GM18498 (cell line): ENCODE results near the gene ARHGEF7.

Experiments
- ATAC-seq: cut with Tn5 transposase; IDR thresholded peaks from one replicate; pipeline ENCODE4 v1.9.1; 2021; ENCODE audit warnings: mild to moderate bottlenecking, moderate library complexity; ENCODE audit not compliant: unreplicated experiment

ARHGEF7 gene

DNA sequence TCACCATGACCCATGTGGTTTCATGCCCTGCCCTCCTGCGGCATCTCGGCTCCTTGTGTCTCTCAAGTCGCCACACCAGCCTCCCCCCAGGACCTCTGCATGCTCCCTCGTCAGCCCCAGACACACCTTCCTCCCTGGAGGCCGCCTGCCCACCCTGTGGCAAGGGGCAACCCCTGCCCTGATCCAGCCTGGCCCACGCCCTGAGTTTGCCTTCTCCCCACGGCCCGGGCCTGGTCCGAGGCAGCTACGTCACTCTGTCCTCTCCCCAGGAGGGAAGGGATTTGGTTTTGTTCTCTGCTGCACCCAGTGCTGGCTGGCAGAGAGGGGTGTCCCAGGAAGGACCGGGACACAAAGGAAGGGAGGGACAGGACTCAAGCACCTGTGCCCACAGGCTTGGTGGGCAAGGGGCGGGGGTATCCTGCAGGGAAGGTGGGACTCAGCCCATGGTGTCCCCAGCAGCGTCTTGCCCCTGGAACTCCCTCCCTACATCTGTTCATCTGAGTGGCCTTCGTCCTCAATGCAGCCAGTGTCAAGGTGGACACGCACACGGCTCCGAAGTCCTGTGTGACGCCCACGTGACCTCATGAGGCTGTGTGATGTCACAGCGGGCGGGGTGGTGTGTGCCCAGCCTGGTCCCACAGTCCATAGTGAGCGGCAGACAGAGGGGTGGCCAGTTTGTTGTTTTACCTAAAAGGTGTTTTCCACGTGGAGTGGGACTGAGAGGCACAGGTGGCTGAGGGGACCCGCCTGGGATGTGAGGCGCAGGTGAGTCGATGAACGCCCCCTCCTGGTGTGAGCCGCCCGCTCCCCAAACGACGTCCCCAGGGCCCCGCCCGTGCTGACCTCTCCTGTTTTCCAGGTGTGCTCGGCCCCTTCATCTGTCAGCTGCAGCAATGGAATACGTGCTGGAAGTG, 205.1 kb downstream of the ARHGEF7 start, which contains the start of gene TEX29:
TEX29 (plus strand) TSS at position 645 of the 914 bp plus-strand sequence; CDS start at position 894, 249 bp downstream.
- no peak for ATAC-seq

DNA sequence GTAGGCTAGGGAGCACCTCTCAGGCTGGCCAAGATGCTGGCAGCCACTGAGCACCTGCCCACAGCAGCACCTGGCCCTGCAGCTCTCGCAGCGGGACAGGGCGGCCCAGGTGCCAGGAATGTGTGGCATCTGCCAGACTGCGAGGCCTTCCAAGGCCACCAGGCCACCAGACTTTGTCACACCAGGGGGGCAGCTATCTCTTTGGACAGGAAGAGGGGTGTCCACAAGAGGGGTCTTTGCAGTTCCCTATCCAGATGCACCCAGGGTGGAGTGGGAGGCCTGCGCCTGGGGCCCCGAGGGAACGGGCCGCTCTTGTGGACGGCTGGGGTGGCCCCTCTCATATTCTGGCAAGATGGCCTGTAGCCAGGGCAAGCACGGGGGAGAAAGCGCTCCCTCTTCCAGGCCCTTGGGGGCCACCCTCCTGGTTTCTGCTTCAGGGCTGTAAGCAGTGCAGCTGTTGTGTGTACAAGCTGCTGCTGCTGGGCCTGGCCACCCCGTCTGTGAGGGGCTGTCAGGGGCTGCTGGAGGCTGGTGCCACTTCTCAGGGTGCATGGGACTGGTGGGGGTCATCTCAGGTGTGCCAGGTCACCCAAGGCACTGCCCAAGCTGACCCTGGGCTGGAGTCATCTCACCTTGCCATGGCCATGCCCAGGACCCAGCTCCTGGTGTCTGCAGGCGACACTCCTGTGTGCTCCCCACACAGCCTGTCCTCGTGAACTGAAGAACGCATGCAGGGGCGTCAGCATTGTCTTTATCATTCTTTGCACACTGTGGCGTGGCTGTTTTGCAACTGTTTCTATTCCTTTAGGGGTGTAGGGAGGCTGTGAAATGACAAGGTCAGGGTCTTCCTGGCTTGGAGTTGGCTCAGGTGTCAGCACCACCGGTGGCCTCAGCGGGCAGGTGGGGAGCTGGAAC, 207.1 kb downstream of the ARHGEF7 start:
- no peak for ATAC-seq

DNA sequence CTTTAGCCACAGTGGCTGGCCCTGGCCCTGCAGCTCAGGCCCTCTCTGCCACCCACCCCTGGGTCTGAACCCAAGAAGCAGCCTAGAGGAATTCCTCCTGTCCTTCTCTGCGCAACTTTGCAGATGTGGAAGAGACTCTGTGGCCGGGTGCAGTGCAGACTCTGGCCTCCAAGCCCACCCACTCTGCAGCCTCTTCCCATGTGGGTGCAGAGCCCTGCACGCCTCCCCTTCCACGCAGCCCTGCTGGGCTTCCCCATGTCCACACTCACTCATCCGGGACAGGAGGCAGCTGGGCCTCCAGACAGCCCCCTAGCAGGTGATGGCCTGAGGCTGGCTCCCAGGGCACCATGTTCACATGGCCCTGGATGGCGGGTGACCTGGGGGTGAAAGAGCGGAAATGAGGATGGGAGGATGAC, 207.8 kb downstream of the ARHGEF7 start:
- no peak for ATAC-seq

DNA sequence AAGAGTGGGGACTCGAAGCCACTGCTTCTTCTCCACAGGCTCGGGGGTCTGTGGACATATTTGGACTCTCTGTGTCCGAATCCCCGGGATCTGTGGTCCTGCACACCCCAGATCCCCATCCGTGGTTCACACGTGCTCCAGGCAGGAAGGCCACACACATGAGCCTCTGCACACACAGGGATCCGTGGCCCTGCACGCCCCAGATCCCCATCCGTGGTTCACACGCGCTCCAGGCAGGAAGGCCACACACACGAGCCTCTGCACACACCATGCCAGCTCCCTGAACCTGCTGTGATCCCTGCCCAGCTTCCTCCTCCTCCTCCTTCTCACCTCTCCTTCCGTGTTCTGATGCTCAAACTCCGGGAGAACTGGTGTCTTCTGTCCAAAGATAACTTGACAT, 208.4 kb downstream of the ARHGEF7 start:
- no peak for ATAC-seq

DNA sequence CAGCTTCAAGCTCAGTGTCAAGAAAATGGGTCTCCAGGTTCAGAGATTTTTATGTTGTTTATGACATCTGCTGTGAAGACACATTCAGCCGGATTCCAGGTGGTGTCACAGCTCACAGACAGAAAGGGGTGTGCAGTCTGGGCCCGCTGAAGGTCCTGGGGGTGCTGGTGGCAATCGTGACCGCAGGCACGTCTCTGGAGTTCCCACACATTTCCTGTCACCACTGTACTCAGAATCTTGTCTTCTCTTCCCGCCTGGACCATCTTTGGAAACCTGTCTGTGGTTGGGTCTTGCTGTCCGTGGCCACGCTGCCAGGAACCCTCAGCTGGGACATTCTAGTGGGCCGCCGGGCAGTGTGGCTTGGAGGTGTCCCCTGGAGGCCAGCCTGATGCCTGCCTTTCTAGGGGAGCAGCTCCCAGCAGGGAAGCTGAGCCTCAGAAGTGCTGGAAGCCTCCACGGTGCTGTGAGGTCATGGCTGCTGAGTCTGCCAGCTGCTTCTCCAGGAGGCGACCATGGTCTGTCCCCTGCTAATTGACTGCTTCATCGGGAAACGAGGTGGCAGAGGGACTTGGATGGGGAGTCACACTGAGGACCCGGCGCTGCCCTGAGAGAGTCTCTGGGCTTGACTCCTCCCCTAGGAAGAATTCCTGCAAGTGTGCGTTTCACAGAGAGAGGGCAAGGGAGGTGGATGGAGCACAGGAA, 209.0 kb downstream of the ARHGEF7 start:
- ATAC-seq = no peak

DNA sequence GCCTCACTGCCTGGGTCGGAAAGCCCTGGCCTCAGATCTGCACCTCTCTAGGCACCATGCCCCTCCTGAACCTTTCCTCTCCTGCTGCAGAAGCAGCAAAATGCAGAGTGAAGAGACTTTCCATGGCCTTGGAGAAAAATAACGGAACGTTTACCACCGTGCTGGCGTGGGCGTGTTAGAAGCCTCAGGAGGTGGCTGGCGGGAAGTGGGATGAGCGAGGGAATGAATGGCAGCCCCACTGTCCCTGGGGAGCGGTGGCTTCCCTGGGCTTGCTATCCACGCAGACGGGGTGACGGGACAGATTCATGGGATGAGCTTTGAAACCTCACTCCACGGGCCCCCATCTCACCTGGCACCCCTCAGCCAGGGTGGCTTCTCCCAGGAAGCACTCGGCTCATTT, 209.6 kb downstream of the ARHGEF7 start:
- no peak for ATAC-seq

DNA sequence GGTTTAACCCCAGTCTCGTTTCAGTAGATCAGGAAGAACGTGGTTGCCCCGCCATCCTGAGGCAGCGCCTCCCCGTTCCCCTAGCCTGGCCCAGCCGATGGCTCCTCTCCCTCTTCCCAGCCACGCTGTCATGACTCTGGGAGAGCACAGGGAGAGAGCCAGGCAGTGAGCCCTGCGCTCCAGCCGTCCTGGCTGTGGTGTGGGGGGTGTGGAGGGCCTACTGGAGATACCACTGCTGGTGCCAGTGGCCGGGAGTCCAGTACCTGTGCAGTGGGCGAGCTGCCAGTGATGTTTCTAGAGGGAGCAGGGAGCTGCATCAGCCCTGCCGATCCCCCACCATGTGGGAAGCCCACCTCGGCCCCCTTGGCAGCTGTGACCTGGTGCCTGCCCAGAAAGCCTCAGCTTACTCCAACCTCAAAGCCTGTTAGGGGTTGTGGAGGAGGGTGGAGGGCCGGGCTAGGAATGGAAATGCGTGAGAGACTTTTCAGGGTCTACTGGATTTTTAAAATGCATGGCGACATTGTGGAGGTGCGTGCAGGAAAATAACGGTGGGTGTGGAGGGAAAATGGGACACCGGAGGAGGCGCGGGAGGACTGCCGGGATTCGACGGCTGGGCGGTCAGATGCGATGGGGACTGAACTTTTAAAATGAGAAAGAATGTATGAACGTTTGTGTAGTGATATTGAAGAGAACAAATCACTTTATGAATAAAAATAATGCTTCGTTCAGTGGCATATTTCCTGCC, 210.2 kb downstream of the ARHGEF7 start:
- no peak for ATAC-seq

DNA sequence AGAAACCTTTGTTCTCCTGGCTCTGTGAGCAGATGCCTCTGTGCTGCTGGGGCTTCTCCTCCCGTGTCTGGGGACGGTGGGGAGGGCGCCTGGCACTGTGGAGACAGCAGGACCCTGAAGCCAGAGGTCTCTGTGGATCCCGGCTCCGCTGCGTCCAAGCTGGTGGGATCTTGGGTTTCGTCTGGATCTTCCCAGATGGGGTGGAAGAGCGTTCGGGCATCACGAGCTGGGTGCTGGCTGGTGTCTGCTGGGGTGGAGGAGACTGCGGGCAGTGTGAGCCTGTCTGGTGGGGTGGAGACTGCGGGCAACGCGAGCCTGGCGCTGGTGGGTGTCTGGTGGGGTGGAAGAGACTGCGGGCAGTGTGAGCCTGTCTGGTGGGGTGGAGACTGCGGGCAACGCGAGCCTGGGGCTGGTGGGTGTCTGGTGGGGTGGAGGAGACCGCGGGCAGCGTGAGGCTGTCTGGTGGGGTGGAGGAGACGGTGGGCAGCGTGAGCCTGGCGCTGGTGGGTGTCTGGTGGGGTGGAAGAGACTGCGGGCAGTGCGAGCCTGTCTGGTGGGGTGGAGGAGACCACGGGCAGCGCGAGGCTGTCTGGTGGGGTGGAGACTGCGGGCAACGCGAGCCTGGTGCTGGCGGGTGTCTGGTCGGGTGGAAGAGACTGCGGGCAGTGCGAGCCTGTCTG, 211.0 kb downstream of the ARHGEF7 start:
- ATAC-seq = no peak

DNA sequence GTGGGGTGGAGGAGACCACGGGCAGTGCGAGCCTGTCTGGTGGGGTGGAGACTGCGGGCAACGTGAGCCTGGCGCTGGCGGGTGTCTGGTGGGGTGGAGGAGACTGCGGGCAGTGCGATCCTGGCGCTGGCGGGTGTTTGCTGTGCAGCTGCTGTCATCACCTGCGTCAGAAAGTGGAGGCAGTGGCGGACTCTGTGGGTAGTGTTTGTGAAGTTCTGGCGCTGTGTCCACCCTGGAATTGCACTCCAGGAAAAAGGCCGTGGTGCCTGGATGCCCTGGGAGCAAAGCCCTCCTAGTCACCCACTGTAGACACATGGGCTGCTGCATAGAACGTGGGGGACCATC, 211.5 kb downstream of the ARHGEF7 start:
- no peak for ATAC-seq

DNA sequence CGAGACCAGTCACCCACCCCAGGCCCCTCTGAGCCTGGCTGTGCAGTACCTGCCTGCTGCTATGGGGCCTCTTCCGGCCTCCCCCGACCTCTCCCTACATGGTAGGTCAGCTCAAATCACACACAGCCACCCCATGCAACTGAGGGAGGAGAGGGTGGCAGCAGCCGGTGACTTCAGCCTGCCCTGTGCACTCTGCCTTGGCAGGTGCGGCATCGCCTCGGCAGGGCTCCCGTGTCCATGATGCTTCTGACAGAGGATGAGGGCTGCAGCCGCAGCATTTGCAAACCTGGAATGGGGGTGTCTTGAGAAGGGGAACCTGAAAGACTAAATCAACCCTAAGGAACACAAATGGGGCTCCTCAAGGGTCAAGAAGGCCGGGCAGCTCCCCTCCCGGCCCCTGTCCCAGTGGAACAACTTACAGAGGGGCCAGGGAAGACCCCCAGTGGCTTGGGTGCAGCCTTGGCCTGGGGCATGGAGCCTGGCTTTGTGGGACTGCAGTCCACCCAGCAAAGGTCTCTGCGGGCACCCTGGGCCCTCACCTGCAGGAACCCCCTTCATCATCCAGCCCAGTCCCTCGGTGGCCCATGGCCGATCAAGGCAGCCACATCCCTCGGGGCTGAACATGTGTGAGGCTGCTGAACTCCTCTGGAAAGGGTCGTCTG, 212.0 kb downstream of the ARHGEF7 start:
- ATAC-seq = no peak

DNA sequence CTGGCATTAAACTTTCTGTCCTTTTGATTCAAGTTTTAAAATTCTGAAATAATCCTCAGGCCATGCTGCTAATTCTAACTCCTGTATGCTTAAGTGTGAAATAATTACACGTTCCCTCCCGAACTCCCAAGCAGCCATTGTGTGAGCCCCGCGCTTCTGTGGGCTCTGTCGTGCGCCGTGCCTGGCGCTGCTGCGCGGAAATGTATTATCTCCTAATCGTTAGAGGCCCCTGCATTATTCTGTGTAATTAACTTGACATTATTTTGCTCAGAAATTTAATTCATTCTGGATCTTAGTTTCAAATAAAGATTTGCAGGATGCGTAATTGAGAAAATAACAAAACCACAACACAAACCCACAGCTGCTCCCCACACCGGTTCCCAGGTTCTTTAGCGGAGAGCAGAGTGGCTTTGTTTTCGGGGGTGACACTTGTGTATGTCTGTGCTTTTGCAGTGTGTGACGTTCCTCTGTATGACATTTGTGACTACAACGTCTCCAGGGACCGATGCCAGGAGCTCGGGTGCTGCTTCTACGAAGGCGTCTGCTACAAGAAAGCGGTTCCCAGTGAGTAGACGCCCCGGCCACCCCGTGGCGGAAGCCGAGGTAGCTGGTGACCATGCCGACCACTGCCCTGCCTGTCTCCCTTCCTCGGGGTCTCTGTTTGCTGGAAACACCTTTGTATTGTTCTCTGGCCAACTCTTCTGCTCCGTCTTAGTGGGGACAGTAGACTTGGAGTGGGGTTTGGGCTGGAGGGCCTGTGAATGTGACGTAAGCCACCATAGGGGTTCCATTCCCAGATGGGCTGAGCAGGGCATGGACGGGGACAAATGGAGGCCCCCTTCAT, 212.8 kb downstream of the ARHGEF7 start:
- ATAC-seq = no peak

DNA sequence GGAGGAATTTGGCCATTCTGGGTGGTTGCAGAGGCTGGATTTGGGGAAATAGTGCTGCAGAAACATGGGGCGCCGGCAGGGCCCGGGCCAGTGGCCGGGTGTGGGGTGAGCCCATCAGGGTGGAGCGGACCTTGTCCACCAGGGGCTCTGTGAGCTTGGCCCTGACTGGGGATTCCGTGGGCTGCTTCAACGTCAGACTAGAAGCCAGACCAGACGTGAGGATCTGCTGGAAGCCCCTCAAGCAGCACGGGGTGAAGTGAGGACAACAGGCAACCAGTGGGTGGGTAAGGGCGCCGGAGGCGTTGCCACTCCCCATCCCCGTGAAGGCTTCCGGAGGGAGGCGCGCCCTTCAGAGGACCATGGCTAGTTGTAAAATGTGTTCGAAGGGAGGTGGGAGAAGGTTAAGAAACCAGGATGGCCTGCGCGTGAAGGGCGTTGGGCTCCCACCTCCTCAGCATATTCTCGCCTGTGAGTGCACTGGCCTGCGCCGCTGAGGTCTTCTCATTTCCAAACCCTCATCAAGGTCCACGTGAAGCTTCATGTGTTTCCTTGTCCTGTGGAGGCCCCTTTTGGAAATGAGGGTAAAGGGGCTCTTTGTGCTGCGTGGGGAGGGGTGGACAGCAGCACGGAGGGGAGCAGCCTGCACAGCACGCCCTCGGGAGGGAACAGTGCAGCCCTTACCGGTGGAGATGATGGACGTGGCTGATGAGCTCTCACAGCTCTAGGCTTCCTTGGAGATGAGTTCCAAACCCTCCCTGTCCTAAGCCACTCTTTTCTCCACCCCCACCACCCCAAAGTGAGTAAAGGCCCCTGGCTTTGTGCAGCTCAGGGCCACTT, 213.7 kb downstream of the ARHGEF7 start:
- no peak for ATAC-seq

DNA sequence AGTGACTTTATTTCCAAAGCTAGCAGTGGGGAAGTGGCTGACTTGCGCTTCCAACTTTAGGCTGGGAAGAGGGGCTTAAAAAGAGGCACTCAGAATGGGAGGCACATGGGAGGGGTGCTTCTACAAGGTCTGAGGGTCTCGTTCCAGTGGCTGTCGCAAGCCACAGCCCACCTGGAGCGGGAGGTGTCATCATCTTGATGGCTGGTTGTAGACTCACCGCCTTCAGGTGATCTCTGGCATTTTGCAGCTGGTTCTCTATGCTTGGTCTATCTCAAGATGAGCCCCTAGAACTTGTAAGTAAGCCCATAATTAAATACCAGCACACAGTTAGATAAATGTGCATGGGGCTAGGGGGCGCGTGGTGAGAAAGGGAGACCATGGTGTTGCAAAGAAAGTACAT, 214.5 kb downstream of the ARHGEF7 start:
- no peak for ATAC-seq

DNA sequence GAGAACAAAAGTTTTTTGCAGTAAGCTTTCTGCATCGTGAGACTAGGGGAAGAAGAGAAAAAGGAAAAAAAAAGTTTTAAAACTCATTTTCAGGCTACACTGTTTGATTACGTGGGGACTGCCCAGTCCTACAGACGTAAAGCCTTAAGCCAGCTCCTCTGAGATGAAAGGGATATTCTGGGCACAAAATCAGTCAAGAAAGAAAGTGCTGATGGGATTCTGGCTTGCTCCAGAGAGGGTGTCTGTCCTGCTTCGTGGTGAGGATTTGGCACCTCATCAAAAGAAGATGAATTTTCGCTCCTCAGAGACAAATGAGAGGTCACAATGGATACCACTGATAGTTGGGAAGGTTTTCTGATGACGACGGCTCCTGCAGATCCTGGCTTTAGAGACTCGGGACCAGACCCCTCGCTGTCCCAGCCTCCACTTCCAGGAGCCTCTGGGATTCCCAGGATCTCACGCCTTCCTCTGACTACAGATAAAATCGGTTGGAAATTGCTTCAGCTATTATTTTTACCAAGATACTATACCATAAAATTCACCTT, 215.0 kb downstream of the ARHGEF7 start:
- no peak for ATAC-seq

DNA sequence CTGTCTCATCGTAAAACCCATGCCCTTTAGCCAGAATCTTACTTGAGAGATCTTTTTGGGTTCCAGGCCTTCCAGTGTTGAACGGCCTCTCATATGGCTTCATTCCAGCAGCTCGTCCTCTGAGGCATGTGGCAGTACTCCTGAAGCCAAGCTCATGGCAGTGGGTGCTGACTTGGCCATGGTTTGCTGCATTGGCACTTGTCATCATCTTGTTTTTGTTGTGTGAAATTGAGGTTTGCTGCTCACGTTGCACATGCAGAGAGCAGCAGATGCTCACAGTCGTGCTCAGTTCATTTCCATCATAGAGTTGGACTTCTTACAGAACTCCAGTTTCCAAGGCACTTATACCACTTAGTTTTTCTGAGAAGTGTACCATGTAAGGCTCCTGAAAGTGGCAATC, 220.2 kb downstream of the ARHGEF7 start:
- ATAC-seq = no peak

DNA sequence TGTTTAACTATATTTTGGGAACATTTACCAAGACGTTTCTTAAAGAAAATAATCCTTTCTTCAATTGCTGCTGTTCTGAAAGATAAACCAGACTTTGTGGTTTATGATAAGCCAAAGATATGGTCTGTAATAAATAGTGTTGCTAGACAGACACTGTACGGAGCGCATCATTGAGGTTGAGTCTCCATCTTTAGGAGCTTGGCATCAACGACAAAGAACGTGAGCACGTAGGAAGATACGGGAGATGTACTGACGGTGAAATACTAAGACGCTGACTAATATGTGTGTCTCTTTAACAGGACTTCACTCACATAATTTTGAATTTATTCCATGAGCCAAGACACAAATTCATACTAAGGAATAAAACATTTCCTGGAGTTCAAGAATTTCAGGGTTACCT, 221.6 kb downstream of the ARHGEF7 start:
- no peak for ATAC-seq

DNA sequence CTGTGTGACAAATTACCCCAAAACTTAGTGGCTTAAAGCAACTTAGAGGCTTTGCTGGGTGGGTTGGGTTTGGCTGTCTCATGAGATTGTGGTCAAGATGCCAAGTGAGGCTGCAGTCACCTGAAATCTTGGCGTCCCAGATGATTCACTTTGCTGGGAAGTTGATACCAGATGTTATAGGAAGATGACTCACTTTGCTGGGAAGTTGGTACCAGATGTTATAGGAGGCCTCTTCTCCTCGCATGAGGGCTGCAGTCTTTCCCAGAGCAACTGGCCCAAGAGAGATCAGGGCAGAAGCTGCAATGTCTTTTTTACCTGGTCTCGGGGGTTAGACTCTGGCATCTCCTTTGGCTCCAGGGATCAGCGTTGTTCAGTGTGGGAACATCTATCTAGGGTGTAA, 222.1 kb downstream of the ARHGEF7 start:
- no peak for ATAC-seq
